Natural killer cell (primary cell): ENCODE measurements around the gene DGAT2. TPM values are rescaled to one million over a fixed set of nuclear protein-coding genes. Genes with fewer than 3 reads are reported as not detected.

Experiments used
- ATAC-seq, 3 donors: fragments of 150-1000 bp in 2 of 3; fragments of 200-7000 bp in 1 of 3; cut with Tn5 transposase; 1 replicate in 1 of 3; 2 replicates in 2 of 3; pipeline ENCODE4 v1.10.0; 2021; ENCODE audit warnings: mild to moderate bottlenecking in 2 of 3, moderate library complexity in 2 of 3
- DNase-seq, 2 donors: peaks; one replicate each; pipeline versions ENCODE4 v3.0.0 to v3.0.0-alpha.2; 2013 to 2021; ENCODE audit warnings: mixed read lengths in 1 of 2
- H3K27ac ChIP-seq: one replicate; pipeline ENCODE4 v1.5.1; 2013; ENCODE audit warnings: mild to moderate bottlenecking, low read length
- H3K27me3 ChIP-seq: one replicate; pipeline ENCODE4 v1.6.1; 2013; ENCODE audit warnings: low read length; ENCODE audit not compliant: control insufficient read depth, insufficient read depth
- H3K36me3 ChIP-seq: one replicate; pipeline ENCODE4 v1.6.1; 2013; ENCODE audit warnings: low read length; ENCODE audit not compliant: control insufficient read depth, insufficient read depth
- H3K4me1 ChIP-seq: one replicate; pipeline ENCODE4 v1.6.1; 2013; ENCODE audit warnings: low read length; ENCODE audit not compliant: control insufficient read depth, insufficient read depth
- H3K4me3 ChIP-seq: one replicate; pipeline ENCODE4 v1.5.1; 2013; ENCODE audit warnings: low read length
- H3K9me3 ChIP-seq: one replicate; pipeline ENCODE4 v1.6.1; 2013; ENCODE audit warnings: low read length; ENCODE audit not compliant: control insufficient read depth, insufficient read depth
- H3K27ac Mint-ChIP-seq, 2 donors: one replicate each; pipeline ENCODE4 v1.8.0; 2022; ENCODE audit warnings: mild to moderate bottlenecking in 2 of 2, mixed read lengths in 2 of 2, moderate library complexity in 1 of 2
- H3K27me3 Mint-ChIP-seq, 2 donors: one replicate each; pipeline ENCODE4 v1.8.0; 2022; ENCODE audit warnings: low read depth in 2 of 2, mixed read lengths in 2 of 2
- H3K36me3 Mint-ChIP-seq: one replicate; pipeline ENCODE4 v1.8.0; 2022; ENCODE audit warnings: mixed read lengths
- H3K4me1 Mint-ChIP-seq, 2 donors: one replicate each; pipeline ENCODE4 v1.8.0; 2022; ENCODE audit warnings: mixed read lengths in 2 of 2
- H3K4me3 Mint-ChIP-seq: one replicate; pipeline ENCODE4 v1.8.0; 2022; ENCODE audit warnings: mild to moderate bottlenecking, moderate library complexity, mixed read lengths
- H3K9me3 Mint-ChIP-seq, 2 donors: one replicate each; pipeline ENCODE4 v1.8.0; 2022; ENCODE audit warnings: mixed read lengths in 2 of 2
- WGBS: methylation state at CpG from one replicate; pipeline ENCODE4 v1.1.7; 2013; ENCODE audit warnings: missing lambda C conversion rate; ENCODE audit not compliant: insufficient coverage; 5-methylcytosine and 5-hydroxymethylcytosine counted together
- intact Hi-C: fragments of 100-400 bp; cut with micrococcal nuclease; formaldehyde crosslinking; loops from one replicate; pipeline ENCODE4 v1.14.2; 2022
- total RNA-seq, 4 donors: library from RNA; stranded (reverse); fragments of 120-200 nt in 1 of 4; gene quantifications; one replicate each; pipeline versions ENCODE4 v1.2.3 to v1.2.4, GENCODE V29; 2013 to 2022
- TF ChIP-seq, protein P1 (sequence below): fragments of 200-600 bp; IDR thresholded peaks from one replicate; pipeline ENCODE4 v1.8.0; 2022; ENCODE audit warnings: antibody characterized with exemption

The DGAT2 gene
- total RNA-seq, 3 donors from 2014 or later (not counting 1 experiment from before 2014, with no cell fraction given): 0.24 to 2.8 (median 0.75) TPM

DNA sequence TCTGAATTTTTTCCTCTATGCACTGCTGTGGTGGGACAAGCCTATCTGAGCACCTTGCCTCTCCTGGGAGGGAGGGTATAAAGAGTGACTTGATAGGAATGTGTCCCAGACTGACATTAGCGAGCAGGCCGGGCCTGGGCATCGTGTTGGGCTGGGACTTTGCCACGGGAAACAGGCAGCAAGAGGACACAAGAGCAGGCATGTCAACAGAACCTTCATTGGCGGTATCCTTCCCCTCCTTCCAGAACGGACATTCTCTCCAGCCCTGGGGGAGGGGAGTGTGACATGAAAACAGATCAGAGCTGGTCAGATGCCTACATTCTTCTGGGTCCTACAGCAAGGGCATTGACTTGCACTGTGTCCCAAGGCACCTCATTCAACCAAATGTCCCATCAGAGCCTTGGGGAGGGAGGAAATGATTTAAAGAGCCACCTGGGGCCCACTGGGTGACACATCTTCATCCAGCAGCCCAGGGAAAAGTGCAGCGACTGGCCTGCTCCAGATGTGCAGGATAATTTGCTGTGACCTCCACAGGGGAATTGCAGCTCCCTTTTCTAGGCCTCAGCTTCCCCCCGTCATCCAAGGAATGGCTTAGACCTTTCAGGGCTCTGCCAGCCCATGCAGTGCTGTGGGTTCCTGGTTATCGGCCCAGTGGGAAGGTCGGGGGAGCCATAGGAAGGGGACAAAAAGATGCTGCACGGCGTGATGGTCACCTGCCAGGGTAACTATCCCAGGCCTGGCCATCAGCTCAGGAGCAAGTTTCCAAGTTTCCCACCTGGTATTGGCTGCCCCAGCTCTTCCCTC, 24.6 kb downstream of the DGAT2 start:
- no peaks in the 10 kb centered on the region for H3K27me3 Mint-ChIP-seq
- DNase-seq (no peak), ATAC-seq (no peak)
- H3K36me3 Mint-ChIP-seq: no peaks in the 10 kb centered on the region
- no peak overlapping the region for H3K4me3 Mint-ChIP-seq
- no peak overlapping the region for H3K27ac Mint-ChIP-seq
- H3K4me3 ChIP-seq: no peak overlapping the region
- H3K27me3 ChIP-seq: no peaks in the 10 kb centered on the region
- 93% methylated on average over 10 of the region's 12 CpGs for WGBS
- TF ChIP-seq, protein P1, sequence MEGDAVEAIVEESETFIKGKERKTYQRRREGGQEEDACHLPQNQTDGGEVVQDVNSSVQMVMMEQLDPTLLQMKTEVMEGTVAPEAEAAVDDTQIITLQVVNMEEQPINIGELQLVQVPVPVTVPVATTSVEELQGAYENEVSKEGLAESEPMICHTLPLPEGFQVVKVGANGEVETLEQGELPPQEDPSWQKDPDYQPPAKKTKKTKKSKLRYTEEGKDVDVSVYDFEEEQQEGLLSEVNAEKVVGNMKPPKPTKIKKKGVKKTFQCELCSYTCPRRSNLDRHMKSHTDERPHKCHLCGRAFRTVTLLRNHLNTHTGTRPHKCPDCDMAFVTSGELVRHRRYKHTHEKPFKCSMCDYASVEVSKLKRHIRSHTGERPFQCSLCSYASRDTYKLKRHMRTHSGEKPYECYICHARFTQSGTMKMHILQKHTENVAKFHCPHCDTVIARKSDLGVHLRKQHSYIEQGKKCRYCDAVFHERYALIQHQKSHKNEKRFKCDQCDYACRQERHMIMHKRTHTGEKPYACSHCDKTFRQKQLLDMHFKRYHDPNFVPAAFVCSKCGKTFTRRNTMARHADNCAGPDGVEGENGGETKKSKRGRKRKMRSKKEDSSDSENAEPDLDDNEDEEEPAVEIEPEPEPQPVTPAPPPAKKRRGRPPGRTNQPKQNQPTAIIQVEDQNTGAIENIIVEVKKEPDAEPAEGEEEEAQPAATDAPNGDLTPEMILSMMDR: no peak
- intact Hi-C loops: no loop called here
- H3K27ac ChIP-seq: no peak overlapping the region
- H3K4me1 ChIP-seq: no peaks in the 10 kb centered on the region
- H3K9me3 ChIP-seq: no peaks in the 10 kb centered on the region
- H3K4me1 Mint-ChIP-seq: no peaks in the 10 kb centered on the region
- H3K9me3 Mint-ChIP-seq: no peaks in the 10 kb centered on the region
- H3K36me3 ChIP-seq: no peaks in the 10 kb centered on the region

DNA sequence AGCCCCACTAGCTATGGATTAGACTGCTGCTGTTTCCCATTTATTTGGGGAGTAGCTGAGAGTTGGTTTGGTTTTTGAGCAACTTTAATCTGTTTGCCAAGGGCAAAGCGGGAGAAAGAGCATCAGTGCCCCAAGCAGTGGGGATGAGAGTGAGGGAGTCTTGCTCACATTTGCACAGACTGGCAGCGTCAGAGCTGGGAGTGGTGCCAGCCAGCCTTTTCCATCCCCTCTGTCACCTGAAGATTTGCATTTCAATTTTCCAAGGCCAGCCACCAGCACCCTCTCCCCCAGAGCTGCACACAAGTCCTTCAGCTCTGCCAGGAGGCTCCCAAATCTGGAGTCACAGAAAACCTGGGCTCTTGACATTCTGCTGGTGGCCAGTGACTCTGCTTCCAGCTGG, 25.4 kb downstream of the DGAT2 start:
- no peaks in the 10 kb centered on the region for H3K4me1 Mint-ChIP-seq
- intact Hi-C loops: no loop called here
- Histone ChIP-seq H3K27me3 (no peaks in the 10 kb centered on the region), H3K27ac (no peak overlapping the region), H3K36me3 (no peaks in the 10 kb centered on the region), H3K4me3 (no peak overlapping the region), H3K4me1 (no peaks in the 10 kb centered on the region), H3K9me3 (no peaks in the 10 kb centered on the region)
- no peaks in the 10 kb centered on the region for H3K27me3 Mint-ChIP-seq
- H3K9me3 Mint-ChIP-seq: no peaks in the 10 kb centered on the region
- ATAC-seq: no peak
- H3K4me3 Mint-ChIP-seq: no peak overlapping the region
- no peak overlapping the region for H3K27ac Mint-ChIP-seq
- WGBS: 92% methylated on average over 2 of the region's 2 CpGs
- TF ChIP-seq, protein P1: no peak
- no peaks in the 10 kb centered on the region for H3K36me3 Mint-ChIP-seq
- no peak for DNase-seq

DNA sequence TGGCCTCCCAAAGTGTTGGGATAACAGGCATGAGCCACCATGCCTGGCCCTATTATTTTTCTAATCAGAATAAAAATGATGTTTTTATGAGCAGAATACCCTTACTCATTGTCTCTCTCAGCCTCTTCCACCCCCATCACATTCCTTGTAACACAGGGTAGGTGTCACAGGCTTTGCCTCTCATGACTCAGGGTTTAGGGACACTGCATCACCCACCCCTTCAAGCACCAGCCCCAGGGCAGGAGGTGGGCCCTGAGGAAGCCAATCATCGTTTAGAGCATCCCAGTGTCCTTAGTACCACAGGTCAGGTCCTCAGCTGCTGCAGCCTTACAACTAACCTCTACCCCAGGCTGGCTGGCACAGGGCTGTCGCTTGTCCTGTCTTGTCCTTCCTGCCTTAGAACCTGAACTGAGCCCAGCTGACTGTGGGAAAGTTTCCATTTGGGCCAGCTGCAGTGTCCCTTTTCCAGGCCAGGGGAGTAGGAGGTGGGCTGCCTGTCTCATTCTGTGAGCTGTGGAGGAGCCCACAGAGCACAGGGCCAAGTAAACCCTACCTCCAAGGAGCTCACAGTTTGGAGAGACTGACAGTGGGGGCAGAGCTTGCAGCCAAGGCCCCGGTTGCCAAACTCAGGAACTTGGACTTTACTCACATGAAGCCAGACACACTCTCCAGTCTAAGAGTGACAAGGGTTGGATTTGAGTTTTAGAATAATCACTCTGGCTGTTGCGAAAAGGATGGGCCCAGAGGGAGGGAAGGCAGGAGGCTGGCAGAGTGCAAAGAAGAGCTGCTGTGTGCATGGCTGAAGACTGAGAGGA, 26.9 kb downstream of the DGAT2 start:
- H3K27ac Mint-ChIP-seq: no peak overlapping the region
- H3K9me3 Mint-ChIP-seq: no peaks in the 10 kb centered on the region
- Histone ChIP-seq H3K27ac (no peak overlapping the region), H3K27me3 (no peaks in the 10 kb centered on the region), H3K9me3 (no peaks in the 10 kb centered on the region), H3K4me1 (no peaks in the 10 kb centered on the region), H3K36me3 (no peaks in the 10 kb centered on the region), H3K4me3 (no peak overlapping the region)
- H3K4me3 Mint-ChIP-seq: no peak overlapping the region
- WGBS: 83% methylated on average over 4 of the region's 4 CpGs
- H3K36me3 Mint-ChIP-seq: no peaks in the 10 kb centered on the region
- DNase-seq (no peak), ATAC-seq (no peak)
- intact Hi-C loops: no loop called here
- TF ChIP-seq, protein P1: no peak
- no peaks in the 10 kb centered on the region for H3K27me3 Mint-ChIP-seq
- no peaks in the 10 kb centered on the region for H3K4me1 Mint-ChIP-seq
